LNCAP (cell line): ENCODE measurements around the gene ASIC2.

Source experiments
- TF ChIP-seq, protein P1 (sequence below): fragments of 450-650 bp; IDR thresholded peaks from 2 replicates; pipeline ENCODE4 v1.5.1; 2017; ENCODE audit warnings: mild to moderate bottlenecking

Gene ASIC2

GRCh38 chr17:33073416-33073815, 219.7 kb downstream of the ASIC2 start:
- TF ChIP-seq, protein P1, sequence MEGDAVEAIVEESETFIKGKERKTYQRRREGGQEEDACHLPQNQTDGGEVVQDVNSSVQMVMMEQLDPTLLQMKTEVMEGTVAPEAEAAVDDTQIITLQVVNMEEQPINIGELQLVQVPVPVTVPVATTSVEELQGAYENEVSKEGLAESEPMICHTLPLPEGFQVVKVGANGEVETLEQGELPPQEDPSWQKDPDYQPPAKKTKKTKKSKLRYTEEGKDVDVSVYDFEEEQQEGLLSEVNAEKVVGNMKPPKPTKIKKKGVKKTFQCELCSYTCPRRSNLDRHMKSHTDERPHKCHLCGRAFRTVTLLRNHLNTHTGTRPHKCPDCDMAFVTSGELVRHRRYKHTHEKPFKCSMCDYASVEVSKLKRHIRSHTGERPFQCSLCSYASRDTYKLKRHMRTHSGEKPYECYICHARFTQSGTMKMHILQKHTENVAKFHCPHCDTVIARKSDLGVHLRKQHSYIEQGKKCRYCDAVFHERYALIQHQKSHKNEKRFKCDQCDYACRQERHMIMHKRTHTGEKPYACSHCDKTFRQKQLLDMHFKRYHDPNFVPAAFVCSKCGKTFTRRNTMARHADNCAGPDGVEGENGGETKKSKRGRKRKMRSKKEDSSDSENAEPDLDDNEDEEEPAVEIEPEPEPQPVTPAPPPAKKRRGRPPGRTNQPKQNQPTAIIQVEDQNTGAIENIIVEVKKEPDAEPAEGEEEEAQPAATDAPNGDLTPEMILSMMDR = no peak

- TF ChIP-seq, protein P1 = no peak
Observed at GRCh38 chr17:33072421-33073161, 220.5 kb downstream of the ASIC2 start.

- TF ChIP-seq, protein P1 = no peak
Observed at GRCh38 chr17:33071656-33072055, 221.4 kb downstream of the ASIC2 start.

- TF ChIP-seq, protein P1 = no peak
Observed at GRCh38 chr17:33057564-33057963, 235.5 kb downstream of the ASIC2 start.

- TF ChIP-seq, protein P1 = no peak
Observed at GRCh38 chr17:33056399-33057146, 236.5 kb downstream of the ASIC2 start.

DNA sequence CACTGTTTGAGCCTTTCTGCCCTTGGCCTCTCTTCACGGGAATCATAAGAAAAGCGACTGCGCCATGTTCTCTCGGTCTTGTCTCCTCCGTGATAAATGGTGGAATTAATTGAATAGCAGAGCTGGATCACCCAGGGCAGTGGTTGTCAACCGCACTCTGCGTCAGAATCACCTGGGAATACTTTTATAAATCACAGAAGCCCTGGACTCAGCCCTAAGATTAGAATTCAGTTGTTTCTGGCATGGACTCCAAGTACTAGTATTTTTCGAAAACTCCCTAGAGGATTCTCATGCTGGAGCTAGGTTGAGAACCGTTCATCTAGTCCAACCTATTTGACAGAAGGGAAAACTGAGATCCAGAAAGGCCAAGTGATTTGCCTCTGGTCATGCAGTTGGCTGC, 237.3 kb downstream of the ASIC2 start:
- TF ChIP-seq, protein P1 = no peak

DNA sequence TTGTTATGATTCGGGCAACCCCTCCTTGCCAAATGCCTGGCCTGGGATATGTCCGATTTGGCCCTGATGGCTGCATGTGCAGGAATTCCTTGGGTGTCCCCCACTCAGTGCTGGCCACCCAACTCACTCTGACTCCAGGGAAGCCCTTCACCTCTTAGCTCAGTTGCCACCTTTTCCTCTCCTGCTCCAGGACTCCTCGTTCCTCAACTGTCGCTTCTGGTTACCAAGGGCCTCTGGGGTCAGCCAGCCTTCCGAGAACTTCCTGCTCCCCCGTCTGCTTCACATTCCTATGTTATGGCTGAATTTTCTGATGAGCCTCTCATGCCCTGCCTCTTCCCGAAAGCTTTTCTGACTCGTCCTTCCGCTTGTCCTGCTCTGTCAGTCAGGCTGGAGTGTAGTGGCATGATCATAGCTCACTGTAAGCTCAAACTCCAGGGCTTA, 237.9 kb downstream of the ASIC2 start:
- TF ChIP-seq, protein P1 = no peak
